K562 (cell line): ENCODE measurements around the gene TPR. TPM values are rescaled to one million over a fixed set of nuclear protein-coding genes. Genes with fewer than 3 reads are reported as not detected.

Source experiments
- CBX8 ChIP-seq: fragments of 200-600 bp; sonication (generic); IDR thresholded peaks from 2 replicates; pipeline ENCODE4 v1.6.1; 2012; ENCODE audit warnings: borderline replicate concordance, mixed run types, low read depth, mild to moderate bottlenecking, moderate library complexity, mixed read lengths, low read length, control low read depth, inconsistent platforms; ENCODE audit not compliant: poor library complexity, severe bottlenecking; ENCODE audit errors: extremely low read depth
- CCAR2 ChIP-seq: fragments of 200-400 bp; formaldehyde crosslinking; IDR thresholded peaks from 2 replicates; pipeline ENCODE4 v1.6.1; 2017; ENCODE audit warnings: mild to moderate bottlenecking, low read depth, low read length
- CHD1 ChIP-seq: fragments of 200-600 bp; sonication (generic); IDR thresholded peaks from one replicate; pipeline ENCODE4 v1.6.1; 2012; ENCODE audit warnings: mild to moderate bottlenecking, moderate library complexity, low read length, inconsistent platforms
- ETV6 ChIP-seq, 3 experiments: fragments of 150-350 bp in 1 of 3; sonication (generic) in 1 of 3; formaldehyde crosslinking in 1 of 3; IDR thresholded peaks; 2 replicates each; pipeline versions ENCODE4 v1.6.1 to v1.8.0; 2014 to 2022; ENCODE audit warnings: borderline replicate concordance in 2 of 3, low read depth in 2 of 3, antibody characterized with exemption in 1 of 3, low read length in 1 of 3, mild to moderate bottlenecking in 1 of 3, missing genetic modification reagents in 1 of 3
- EWSR1 ChIP-seq: fragments of 450-650 bp; IDR thresholded peaks from 2 replicates; pipeline ENCODE4 v1.6.1; 2018; ENCODE audit warnings: borderline replicate concordance, mild to moderate bottlenecking, low read depth, moderate library complexity; ENCODE audit not compliant: partially characterized antibody
- HMGN3 ChIP-seq: IDR thresholded peaks from 2 replicates; pipeline ENCODE4 v1.6.1; 2011; ENCODE audit warnings: borderline replicate concordance, low read depth, mild to moderate bottlenecking, mixed read lengths, low read length; ENCODE audit not compliant: insufficient read length; ENCODE audit errors: extremely low read depth
- L3MBTL2 ChIP-seq: fragments of 450-650 bp; IDR thresholded peaks from 2 replicates; pipeline ENCODE4 v1.6.1; 2016; ENCODE audit warnings: mild to moderate bottlenecking, moderate library complexity
- NONO ChIP-seq, 2 experiments: fragments of 200-400 bp in 1 of 2; fragments of 450-650 bp in 1 of 2; formaldehyde crosslinking in 1 of 2; IDR thresholded peaks; 2 replicates each; pipeline ENCODE4 v1.6.1; 2017; ENCODE audit warnings: low read depth in 2 of 2, mild to moderate bottlenecking in 2 of 2, moderate library complexity in 2 of 2, low read length in 1 of 2
- SRF ChIP-seq, 2 experiments: fragments of 250-450, 450-650 bp in 1 of 2; sonication (Bioruptor Pico) in 1 of 2; sonication (generic) in 1 of 2; formaldehyde crosslinking; IDR thresholded peaks; 2 replicates each; pipeline versions ENCODE4 v1.5.0 to v1.5.1; 2020 to 2022; ENCODE audit warnings: mild to moderate bottlenecking in 1 of 2, missing genetic modification reagents in 1 of 2
- TCFL5 ChIP-seq: fragments of 250-450 bp; sonication (Bioruptor Pico); conservative IDR thresholded peaks from 2 replicates; pipeline ENCODE4 v1.6.1; 2021; ENCODE audit warnings: mild to moderate bottlenecking, moderate library complexity, matching md5 sums
- TEAD1 ChIP-seq, 2 experiments: fragments of 450-650 bp in 1 of 2; sonication (generic) in 1 of 2; formaldehyde crosslinking; IDR thresholded peaks; 2 replicates each; pipeline versions ENCODE4 v1.4.0 to v1.8.0; 2020 to 2022; ENCODE audit warnings: mild to moderate bottlenecking in 2 of 2, missing genetic modification reagents in 1 of 2
- ZFX ChIP-seq: sonication (generic); formaldehyde crosslinking; IDR thresholded peaks from 2 replicates; pipeline ENCODE4 v1.8.0; 2022; ENCODE audit warnings: mild to moderate bottlenecking, missing genetic modification reagents, moderate library complexity
- ZNF384 ChIP-seq: IDR thresholded peaks from 2 replicates; pipeline ENCODE4 v1.6.1; 2012; ENCODE audit warnings: low read depth, low read length, improper control_type of control experiment
- ZNF507 ChIP-seq: conservative IDR thresholded peaks from 2 replicates; pipeline ENCODE4 v1.6.1; 2017; ENCODE audit warnings: missing genetic modification characterization, missing compliant biosample characterization
- polyA plus RNA-seq, 8 experiments: library from polyadenylated mRNA; depleted of rRNA in 4 of 8; stranded (reverse) in 5 of 8; unstranded in 3 of 8; fragments of >200 nt; fragmentation: Nextera tagmentation in 2 of 8; fragmentation: Illumina TruSeq in 1 of 8; extraction: Ambion mirVana in 2 of 8; extraction: Trizol in 1 of 8; gene quantifications; 2 replicates each; pipeline versions ENCODE4 v1.2.1 to v1.2.3, GENCODE V29; 2011 to 2014; ENCODE audit warnings: inconsistent platforms in 1 of 8, missing spikeins in 1 of 8
- total RNA-seq, 7 experiments: library from RNA; depleted of rRNA in 6 of 7; stranded (reverse); fragments of >200 nt in 6 of 7; fragmentation: Illumina TruSeq in 2 of 7; extraction: Trizol in 2 of 7; gene quantifications; 2 replicates each; pipeline versions ENCODE4 v1.2.1 to v1.2.3, GENCODE V29; 2011 to 2021; ENCODE audit warnings: low replicate concordance in 1 of 7
- TF ChIP-seq, protein P1 (sequence below): fragments of 250-450 bp; sonication (Bioruptor Pico); IDR thresholded peaks from 2 replicates; pipeline ENCODE4 v1.4.0; 2020
- TF ChIP-seq, protein P2 (sequence below): sonication (generic); formaldehyde crosslinking; IDR thresholded peaks from 2 replicates; pipeline ENCODE4 v1.9.0; 2022; ENCODE audit warnings: mild to moderate bottlenecking, missing genetic modification reagents
- TF ChIP-seq, protein P3 (sequence below), 3 experiments: fragments of 200-800 bp in 1 of 3; fragments of 250-450 bp in 1 of 3; fragments of 450-650 bp in 1 of 3; sonication (Bioruptor Pico) in 1 of 3; sonication (Bioruptor generic) in 1 of 3; formaldehyde crosslinking in 1 of 3; IDR thresholded peaks; 2 replicates each; pipeline versions ENCODE4 v1.6.1 to v1.8.0; 2016 to 2022; ENCODE audit warnings: mild to moderate bottlenecking in 2 of 3, missing genetic modification characterization in 2 of 3, missing compliant biosample characterization in 1 of 3, moderate library complexity in 1 of 3
- TF ChIP-seq, protein P4 (sequence below): fragments of 250-450 bp; sonication (Bioruptor Pico); IDR thresholded peaks from 2 replicates; pipeline ENCODE4 v1.5.0; 2020; ENCODE audit warnings: mild to moderate bottlenecking

TPR gene
- total and polyA plus RNA-seq, 9 of the 15 experiments (the other 6 are each of a cell fraction or from before 2014, with no cell fraction given): 48.5 to 167 (median 138) TPM

DNA sequence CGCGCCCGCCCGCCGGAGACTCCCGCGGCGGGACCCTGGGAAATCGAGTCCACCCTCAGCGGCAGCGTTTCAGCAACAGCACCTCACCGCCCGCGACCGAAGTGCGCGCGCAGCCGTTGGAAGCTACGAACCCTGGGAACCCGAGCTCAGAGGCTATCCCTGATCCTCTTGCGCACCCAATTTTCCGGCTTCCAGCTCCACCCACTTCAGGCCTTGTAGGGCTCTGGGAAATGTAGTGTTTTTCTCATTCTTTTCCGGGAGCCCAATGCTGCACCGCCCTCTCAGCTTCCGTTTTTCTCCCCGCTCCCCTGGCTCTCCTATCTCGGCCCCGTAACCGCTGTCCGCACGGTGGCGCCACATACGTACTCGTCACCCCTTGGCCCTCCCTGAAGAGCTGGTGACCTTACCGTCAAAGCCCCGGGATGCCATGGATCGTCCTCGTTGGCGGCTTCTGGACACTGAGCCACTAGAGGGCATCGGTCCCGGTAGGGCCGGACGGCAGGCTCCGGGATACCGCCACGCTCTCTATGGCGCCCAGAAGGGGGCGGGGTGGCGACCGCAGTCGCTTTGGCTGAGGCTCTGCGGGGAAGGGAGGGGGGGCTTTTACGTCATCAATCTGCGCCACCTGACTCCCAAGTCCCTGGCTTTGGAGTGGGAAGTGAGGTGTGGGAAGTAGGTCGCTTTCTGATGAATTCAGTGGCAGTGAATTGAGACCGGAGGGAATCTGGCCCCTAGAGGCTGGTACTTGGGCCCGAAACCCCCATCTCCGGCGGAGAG is at the start of gene TPR, which contains the start of gene ODR4 (continued):
- TF ChIP-seq CBX8: no peak
- TF ChIP-seq ZFX (CRISPR knock-in tag): peak; percentile 93
- TF ChIP-seq, protein P1, sequence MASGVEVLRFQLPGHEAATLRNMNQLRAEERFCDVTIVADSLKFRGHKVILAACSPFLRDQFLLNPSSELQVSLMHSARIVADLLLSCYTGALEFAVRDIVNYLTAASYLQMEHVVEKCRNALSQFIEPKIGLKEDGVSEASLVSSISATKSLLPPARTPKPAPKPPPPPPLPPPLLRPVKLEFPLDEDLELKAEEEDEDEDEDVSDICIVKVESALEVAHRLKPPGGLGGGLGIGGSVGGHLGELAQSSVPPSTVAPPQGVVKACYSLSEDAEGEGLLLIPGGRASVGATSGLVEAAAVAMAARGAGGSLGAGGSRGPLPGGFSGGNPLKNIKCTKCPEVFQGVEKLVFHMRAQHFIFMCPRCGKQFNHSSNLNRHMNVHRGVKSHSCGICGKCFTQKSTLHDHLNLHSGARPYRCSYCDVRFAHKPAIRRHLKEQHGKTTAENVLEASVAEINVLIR: peak; percentile 98
- TF ChIP-seq ZNF507 (tag): no peak
- TF ChIP-seq TEAD1 (CRISPR knock-in tag; IDR thresholded peaks at IDR 0.05): peak; percentile 55 to 82; a peak in 2 of 4 replicates
- peak in 1 of 2 experiments; percentile 68; a peak in 2 of 4 replicates for TF ChIP-seq NONO (IDR thresholded peaks at IDR 0.05; ENCODE audit: low read depth in 2 of 2, low read length in 1 of 2)
- peak; percentile 79 for TF ChIP-seq L3MBTL2
- no peak for TF ChIP-seq CCAR2
- TF ChIP-seq, protein P2, sequence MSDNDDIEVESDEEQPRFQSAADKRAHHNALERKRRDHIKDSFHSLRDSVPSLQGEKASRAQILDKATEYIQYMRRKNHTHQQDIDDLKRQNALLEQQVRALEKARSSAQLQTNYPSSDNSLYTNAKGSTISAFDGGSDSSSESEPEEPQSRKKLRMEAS (CRISPR knock-in tag): peak; percentile 88
- peak; percentile 82 to 92 for TF ChIP-seq ETV6 (IDR thresholded peaks at IDR 0.05; ENCODE audit: borderline replicate concordance in 1 of 2, low read depth in 2 of 2, low read length in 1 of 2)
- peak; percentile 88; the same call in 1 of the 2 replicates for TF ChIP-seq ETV6 (CRISPR knock-in tag; IDR thresholded peaks at IDR 0.05; ENCODE audit: borderline replicate concordance)
- TF ChIP-seq ZNF384: peak; percentile 4; the same call in 1 of the 2 replicates
- TF ChIP-seq SRF (CRISPR knock-in tag; IDR thresholded peaks at IDR 0.05): peak in 1 of 2 experiments; percentile 85; a peak in 2 of 4 replicates
- TF ChIP-seq, protein P3, sequence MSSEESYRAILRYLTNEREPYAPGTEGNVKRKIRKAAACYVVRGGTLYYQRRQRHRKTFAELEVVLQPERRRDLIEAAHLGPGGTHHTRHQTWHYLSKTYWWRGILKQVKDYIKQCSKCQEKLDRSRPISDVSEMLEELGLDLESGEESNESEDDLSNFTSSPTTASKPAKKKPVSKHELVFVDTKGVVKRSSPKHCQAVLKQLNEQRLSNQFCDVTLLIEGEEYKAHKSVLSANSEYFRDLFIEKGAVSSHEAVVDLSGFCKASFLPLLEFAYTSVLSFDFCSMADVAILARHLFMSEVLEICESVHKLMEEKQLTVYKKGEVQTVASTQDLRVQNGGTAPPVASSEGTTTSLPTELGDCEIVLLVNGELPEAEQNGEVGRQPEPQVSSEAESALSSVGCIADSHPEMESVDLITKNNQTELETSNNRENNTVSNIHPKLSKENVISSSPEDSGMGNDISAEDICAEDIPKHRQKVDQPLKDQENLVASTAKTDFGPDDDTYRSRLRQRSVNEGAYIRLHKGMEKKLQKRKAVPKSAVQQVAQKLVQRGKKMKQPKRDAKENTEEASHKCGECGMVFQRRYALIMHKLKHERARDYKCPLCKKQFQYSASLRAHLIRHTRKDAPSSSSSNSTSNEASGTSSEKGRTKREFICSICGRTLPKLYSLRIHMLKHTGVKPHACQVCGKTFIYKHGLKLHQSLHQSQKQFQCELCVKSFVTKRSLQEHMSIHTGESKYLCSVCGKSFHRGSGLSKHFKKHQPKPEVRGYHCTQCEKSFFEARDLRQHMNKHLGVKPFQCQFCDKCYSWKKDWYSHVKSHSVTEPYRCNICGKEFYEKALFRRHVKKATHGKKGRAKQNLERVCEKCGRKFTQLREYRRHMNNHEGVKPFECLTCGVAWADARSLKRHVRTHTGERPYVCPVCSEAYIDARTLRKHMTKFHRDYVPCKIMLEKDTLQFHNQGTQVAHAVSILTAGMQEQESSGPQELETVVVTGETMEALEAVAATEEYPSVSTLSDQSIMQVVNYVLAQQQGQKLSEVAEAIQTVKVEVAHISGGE (CRISPR knock-in tag; IDR thresholded peaks at IDR 0.05): peak in 2 of 3 experiments; percentile 40 to 92; a peak in 2 of 6 replicates
- no peak for TF ChIP-seq CHD1
- TF ChIP-seq, protein P4, sequence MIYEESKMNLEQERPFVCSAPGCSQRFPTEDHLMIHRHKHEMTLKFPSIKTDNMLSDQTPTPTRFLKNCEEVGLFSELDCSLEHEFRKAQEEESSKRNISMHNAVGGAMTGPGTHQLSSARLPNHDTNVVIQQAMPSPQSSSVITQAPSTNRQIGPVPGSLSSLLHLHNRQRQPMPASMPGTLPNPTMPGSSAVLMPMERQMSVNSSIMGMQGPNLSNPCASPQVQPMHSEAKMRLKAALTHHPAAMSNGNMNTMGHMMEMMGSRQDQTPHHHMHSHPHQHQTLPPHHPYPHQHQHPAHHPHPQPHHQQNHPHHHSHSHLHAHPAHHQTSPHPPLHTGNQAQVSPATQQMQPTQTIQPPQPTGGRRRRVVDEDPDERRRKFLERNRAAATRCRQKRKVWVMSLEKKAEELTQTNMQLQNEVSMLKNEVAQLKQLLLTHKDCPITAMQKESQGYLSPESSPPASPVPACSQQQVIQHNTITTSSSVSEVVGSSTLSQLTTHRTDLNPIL (CRISPR knock-in tag): no peak
- TF ChIP-seq EWSR1: no peak
- no peak for TF ChIP-seq TCFL5 (CRISPR knock-in tag)
- TF ChIP-seq HMGN3: peak; percentile 47
